GM12878 (cell line): ENCODE data around the gene TMEM97. TPM values are rescaled to one million over a fixed set of nuclear protein-coding genes. Genes with fewer than 3 reads are reported as not detected.

Experiments
- ATF7 ChIP-seq: fragments of 450-650 bp; IDR thresholded peaks from 2 replicates; pipeline ENCODE4 v1.6.1; 2016; ENCODE audit warnings: low read depth, mild to moderate bottlenecking
- BMI1 ChIP-seq: fragments of 450-650 bp; IDR thresholded peaks from 2 replicates; pipeline ENCODE4 v1.6.1; 2016; ENCODE audit warnings: mild to moderate bottlenecking, moderate library complexity, borderline replicate concordance
- ESRRA ChIP-seq: IDR thresholded peaks from 2 replicates; pipeline ENCODE4 v1.6.1; 2012; ENCODE audit warnings: mild to moderate bottlenecking, low read length, improper control_type of control experiment
- HDAC6 ChIP-seq: fragments of 200-600 bp; sonication (generic); IDR thresholded peaks from one replicate; pipeline ENCODE4 v1.8.0; 2017; ENCODE audit warnings: antibody characterized with exemption; ENCODE audit not compliant: unreplicated experiment
- HDGF ChIP-seq: fragments of 450-650 bp; IDR thresholded peaks from 2 replicates; pipeline ENCODE4 v1.6.1; 2016; ENCODE audit warnings: antibody characterized with exemption
- IKZF1 ChIP-seq: fragments of 450-650 bp; conservative IDR thresholded peaks from 2 replicates; pipeline ENCODE4 v1.6.1; 2017; ENCODE audit warnings: antibody characterized with exemption, mild to moderate bottlenecking
- NBN ChIP-seq: fragments of 450-650 bp; IDR thresholded peaks from 2 replicates; pipeline ENCODE4 v1.6.1; 2016
- POLR2AphosphoS2 ChIP-seq: IDR thresholded peaks from 2 replicates; pipeline ENCODE4 v1.6.1; 2011; ENCODE audit warnings: low read depth, mild to moderate bottlenecking, low read length, improper control_type of control experiment, moderate library complexity
- RAD51 ChIP-seq: fragments of 450-650 bp; IDR thresholded peaks from 2 replicates; pipeline ENCODE4 v1.6.1; 2016; ENCODE audit warnings: moderate library complexity, mild to moderate bottlenecking, inconsistent platforms
- RBBP5 ChIP-seq: fragments of 200-600 bp; sonication (generic); conservative IDR thresholded peaks from 2 replicates; pipeline ENCODE4 v1.6.1; 2016
- SUZ12 ChIP-seq: fragments of 200-600 bp; sonication (generic); IDR thresholded peaks from one replicate; pipeline ENCODE4 v1.6.1; 2018; ENCODE audit warnings: antibody characterized with exemption, mild to moderate bottlenecking; ENCODE audit not compliant: unreplicated experiment
- YY1 ChIP-seq: IDR thresholded peaks from 2 replicates; pipeline ENCODE4 v1.6.1; 2011; ENCODE audit warnings: low read depth, mild to moderate bottlenecking, low read length
- ZBED1 ChIP-seq: IDR thresholded peaks from 2 replicates; pipeline ENCODE4 v1.6.1; 2016; ENCODE audit warnings: borderline replicate concordance
- ZNF24 ChIP-seq: fragments of 450-650 bp; IDR thresholded peaks from 2 replicates; pipeline ENCODE4 v1.6.1; 2017; ENCODE audit warnings: antibody characterized with exemption, mild to moderate bottlenecking
- ZNF274 ChIP-seq: IDR thresholded peaks from one replicate; pipeline ENCODE4 v1.8.0; 2011; ENCODE audit not compliant: insufficient read length, insufficient read depth
- polyA plus RNA-seq, 11 experiments: library from polyadenylated mRNA; depleted of rRNA in 4 of 11; unstranded in 6 of 11; stranded (reverse) in 5 of 11; fragments of >200 nt; fragmentation: Nextera tagmentation in 4 of 11; fragmentation: Illumina TruSeq in 1 of 11; extraction: Ambion mirVana in 4 of 11; extraction: Trizol in 1 of 11; gene quantifications; 1 replicate in 1 of 11; 2 replicates in 10 of 11; pipeline versions ENCODE4 v1.2.1 to v1.2.3, GENCODE V29; 2011 to 2016; ENCODE audit warnings: inconsistent platforms in 2 of 11, missing spikeins in 2 of 11, low read depth in 1 of 11
- total RNA-seq, 4 experiments: library from RNA; depleted of rRNA in 3 of 4; stranded (reverse); fragments of >200 nt in 3 of 4; fragmentation: Illumina TruSeq in 1 of 4; extraction: Trizol in 1 of 4; gene quantifications; 2 replicates each; pipeline versions ENCODE4 v1.2.1 to v1.2.3, GENCODE V29; 2013 to 2021
- TF ChIP-seq, protein P1 (sequence below): fragments of 450-650 bp; formaldehyde crosslinking; IDR thresholded peaks from 2 replicates; pipeline ENCODE4 v1.4.0; 2022; ENCODE audit warnings: mild to moderate bottlenecking, moderate library complexity
- TF ChIP-seq, protein P2 (sequence below): fragments of 450-650 bp; IDR thresholded peaks from 2 replicates; pipeline ENCODE4 v1.6.1; 2017; ENCODE audit warnings: mild to moderate bottlenecking, moderate library complexity
- TF ChIP-seq, protein P3 (sequence below): fragments of 450-650 bp; IDR thresholded peaks from 2 replicates; pipeline ENCODE4 v1.6.1; 2016; ENCODE audit warnings: mild to moderate bottlenecking, moderate library complexity, borderline replicate concordance

The TMEM97 gene
- total and polyA plus RNA-seq, 10 of the 15 experiments (the other 5 are each of a cell fraction or from before 2014, with no cell fraction given): 58.0 to 134 (median 86.0) TPM

DNA sequence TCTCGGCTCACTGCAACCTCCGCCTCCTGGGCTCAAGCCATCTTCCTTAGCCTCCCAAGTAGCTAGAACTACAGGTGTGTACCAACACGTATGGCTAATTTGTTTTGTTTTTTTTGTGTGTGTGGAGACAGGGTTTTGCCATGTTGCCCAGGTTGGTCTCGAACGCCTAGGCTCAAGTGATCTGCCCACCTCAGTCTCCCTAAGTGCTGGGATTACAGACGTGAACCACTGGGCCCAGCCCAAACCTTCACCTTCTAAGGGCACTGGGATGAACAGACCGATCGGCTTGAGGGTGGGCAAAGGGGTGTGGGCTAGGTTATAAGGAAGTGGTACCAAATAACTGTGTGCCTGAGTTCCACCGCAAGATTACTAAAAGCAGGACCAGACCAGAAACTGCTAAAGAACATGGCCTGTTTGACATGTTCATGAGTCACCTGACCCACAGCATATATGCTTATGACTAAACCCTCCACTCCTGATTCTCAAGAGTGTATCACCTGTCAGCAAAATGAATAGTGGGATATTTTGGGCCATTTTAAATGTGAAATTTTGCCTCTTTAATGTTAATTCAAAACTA is 8.1 kb downstream of the TMEM97 start (continued):
- TF ChIP-seq, protein P1, sequence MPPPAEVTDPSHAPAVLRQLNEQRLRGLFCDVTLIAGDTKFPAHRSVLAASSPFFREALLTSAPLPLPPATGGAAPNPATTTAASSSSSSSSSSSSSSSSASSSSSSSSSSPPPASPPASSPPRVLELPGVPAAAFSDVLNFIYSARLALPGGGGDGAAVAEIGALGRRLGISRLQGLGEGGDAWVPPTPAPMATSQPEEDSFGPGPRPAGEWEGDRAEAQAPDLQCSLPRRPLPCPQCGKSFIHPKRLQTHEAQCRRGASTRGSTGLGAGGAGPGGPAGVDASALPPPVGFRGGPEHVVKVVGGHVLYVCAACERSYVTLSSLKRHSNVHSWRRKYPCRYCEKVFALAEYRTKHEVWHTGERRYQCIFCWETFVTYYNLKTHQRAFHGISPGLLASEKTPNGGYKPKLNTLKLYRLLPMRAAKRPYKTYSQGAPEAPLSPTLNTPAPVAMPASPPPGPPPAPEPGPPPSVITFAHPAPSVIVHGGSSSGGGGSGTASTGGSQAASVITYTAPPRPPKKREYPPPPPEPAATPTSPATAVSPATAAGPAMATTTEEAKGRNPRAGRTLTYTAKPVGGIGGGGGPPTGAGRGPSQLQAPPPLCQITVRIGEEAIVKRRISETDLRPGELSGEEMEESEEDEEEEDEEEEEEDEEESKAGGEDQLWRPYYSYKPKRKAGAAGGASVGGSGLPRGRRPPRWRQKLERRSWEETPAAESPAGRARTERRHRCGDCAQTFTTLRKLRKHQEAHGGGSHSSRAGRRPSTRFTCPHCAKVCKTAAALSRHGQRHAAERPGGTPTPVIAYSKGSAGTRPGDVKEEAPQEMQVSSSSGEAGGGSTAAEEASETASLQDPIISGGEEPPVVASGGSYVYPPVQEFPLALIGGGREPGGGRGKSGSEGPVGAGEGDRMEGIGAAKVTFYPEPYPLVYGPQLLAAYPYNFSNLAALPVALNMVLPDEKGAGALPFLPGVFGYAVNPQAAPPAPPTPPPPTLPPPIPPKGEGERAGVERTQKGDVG (CRISPR knock-in tag): no peak
- TF ChIP-seq ATF7 (0 out of 2 replicates have a peak, but pooled peaks have one; percentile 37), NBN (no peak), ZNF24 (no peak), RBBP5 (no peak), ZNF274 (no peak), HDGF (0 out of 2 replicates have a peak, but pooled peaks have one; percentile 31), YY1 (no peak), ESRRA (no peak), POLR2AphosphoS2 (no peak), BMI1 (no peak), ZBED1 (no peak), HDAC6 (no peak), SUZ12 (no peak), RAD51 (peak; percentile 77), IKZF1 (no peak)
- TF ChIP-seq, protein P2, sequence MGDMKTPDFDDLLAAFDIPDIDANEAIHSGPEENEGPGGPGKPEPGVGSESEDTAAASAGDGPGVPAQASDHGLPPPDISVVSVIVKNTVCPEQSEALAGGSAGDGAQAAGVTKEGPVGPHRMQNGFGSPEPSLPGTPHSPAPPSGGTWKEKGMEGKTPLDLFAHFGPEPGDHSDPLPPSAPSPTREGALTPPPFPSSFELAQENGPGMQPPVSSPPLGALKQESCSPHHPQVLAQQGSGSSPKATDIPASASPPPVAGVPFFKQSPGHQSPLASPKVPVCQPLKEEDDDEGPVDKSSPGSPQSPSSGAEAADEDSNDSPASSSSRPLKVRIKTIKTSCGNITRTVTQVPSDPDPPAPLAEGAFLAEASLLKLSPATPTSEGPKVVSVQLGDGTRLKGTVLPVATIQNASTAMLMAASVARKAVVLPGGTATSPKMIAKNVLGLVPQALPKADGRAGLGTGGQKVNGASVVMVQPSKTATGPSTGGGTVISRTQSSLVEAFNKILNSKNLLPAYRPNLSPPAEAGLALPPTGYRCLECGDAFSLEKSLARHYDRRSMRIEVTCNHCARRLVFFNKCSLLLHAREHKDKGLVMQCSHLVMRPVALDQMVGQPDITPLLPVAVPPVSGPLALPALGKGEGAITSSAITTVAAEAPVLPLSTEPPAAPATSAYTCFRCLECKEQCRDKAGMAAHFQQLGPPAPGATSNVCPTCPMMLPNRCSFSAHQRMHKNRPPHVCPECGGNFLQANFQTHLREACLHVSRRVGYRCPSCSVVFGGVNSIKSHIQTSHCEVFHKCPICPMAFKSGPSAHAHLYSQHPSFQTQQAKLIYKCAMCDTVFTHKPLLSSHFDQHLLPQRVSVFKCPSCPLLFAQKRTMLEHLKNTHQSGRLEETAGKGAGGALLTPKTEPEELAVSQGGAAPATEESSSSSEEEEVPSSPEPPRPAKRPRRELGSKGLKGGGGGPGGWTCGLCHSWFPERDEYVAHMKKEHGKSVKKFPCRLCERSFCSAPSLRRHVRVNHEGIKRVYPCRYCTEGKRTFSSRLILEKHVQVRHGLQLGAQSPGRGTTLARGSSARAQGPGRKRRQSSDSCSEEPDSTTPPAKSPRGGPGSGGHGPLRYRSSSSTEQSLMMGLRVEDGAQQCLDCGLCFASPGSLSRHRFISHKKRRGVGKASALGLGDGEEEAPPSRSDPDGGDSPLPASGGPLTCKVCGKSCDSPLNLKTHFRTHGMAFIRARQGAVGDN: 0 out of 2 replicates have a peak, but pooled peaks have one; percentile 24
- TF ChIP-seq, protein P3, sequence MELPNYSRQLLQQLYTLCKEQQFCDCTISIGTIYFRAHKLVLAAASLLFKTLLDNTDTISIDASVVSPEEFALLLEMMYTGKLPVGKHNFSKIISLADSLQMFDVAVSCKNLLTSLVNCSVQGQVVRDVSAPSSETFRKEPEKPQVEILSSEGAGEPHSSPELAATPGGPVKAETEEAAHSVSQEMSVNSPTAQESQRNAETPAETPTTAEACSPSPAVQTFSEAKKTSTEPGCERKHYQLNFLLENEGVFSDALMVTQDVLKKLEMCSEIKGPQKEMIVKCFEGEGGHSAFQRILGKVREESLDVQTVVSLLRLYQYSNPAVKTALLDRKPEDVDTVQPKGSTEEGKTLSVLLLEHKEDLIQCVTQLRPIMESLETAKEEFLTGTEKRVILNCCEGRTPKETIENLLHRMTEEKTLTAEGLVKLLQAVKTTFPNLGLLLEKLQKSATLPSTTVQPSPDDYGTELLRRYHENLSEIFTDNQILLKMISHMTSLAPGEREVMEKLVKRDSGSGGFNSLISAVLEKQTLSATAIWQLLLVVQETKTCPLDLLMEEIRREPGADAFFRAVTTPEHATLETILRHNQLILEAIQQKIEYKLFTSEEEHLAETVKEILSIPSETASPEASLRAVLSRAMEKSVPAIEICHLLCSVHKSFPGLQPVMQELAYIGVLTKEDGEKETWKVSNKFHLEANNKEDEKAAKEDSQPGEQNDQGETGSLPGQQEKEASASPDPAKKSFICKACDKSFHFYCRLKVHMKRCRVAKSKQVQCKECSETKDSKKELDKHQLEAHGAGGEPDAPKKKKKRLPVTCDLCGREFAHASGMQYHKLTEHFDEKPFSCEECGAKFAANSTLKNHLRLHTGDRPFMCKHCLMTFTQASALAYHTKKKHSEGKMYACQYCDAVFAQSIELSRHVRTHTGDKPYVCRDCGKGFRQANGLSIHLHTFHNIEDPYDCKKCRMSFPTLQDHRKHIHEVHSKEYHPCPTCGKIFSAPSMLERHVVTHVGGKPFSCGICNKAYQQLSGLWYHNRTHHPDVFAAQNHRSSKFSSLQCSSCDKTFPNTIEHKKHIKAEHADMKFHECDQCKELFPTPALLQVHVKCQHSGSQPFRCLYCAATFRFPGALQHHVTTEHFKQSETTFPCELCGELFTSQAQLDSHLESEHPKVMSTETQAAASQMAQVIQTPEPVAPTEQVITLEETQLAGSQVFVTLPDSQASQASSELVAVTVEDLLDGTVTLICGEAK: no peak
